OCI-LY3 (cell line): ENCODE results near the gene SIRT6.

ENCODE experiments used
- EZH2phosphoT487 ChIP-seq: fragments of 200-600 bp; shearing (Covaris generic); IDR thresholded peaks from 2 replicates; pipeline ENCODE4 v1.6.1; 2018; ENCODE audit warnings: antibody characterized with exemption, mixed run types, low read depth
- TF ChIP-seq, protein P1 (sequence below): fragments of 200-600, 300-600 bp; sonication (generic); IDR thresholded peaks from 2 replicates; pipeline ENCODE4 v1.5.1; 2014; ENCODE audit warnings: antibody characterized with exemption, low read length, low read depth

DNA sequence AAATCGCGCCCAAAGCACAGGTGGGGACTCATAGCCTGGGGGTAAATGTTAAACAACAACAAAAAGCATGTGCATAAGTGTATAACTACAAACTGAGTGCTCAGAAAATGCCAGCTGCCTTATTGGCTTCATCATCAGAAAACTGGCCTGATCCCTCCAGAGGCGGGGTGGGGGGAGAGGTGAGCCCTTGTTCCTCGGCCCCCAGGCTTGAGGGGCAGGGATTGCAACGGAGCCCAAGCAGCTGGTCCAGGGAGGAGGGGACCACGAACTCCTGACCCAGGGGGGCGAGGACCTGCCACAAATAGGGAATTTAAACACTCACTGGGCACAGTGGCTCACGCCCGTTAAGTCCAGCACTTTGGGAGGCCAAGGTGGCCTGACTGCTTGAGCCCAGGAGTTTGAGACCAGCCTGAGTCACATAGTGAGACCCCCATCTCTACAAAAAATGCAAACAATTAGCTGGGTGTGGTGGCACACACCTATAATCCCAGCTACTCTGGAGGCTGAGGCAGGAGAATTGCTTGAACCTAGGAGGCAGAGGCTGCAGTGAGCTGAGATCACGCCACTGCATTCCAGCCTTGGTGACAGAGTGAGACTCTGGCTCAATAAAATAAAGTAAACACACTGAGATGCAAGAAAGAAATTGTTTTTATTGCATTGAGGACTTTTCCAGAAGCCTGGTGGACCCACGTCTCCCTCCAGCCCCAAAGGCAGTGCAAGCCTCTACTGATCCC lies 8.7 kb downstream of the SIRT6 start:
- TF ChIP-seq, protein P1, sequence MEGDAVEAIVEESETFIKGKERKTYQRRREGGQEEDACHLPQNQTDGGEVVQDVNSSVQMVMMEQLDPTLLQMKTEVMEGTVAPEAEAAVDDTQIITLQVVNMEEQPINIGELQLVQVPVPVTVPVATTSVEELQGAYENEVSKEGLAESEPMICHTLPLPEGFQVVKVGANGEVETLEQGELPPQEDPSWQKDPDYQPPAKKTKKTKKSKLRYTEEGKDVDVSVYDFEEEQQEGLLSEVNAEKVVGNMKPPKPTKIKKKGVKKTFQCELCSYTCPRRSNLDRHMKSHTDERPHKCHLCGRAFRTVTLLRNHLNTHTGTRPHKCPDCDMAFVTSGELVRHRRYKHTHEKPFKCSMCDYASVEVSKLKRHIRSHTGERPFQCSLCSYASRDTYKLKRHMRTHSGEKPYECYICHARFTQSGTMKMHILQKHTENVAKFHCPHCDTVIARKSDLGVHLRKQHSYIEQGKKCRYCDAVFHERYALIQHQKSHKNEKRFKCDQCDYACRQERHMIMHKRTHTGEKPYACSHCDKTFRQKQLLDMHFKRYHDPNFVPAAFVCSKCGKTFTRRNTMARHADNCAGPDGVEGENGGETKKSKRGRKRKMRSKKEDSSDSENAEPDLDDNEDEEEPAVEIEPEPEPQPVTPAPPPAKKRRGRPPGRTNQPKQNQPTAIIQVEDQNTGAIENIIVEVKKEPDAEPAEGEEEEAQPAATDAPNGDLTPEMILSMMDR, result no peak
- no peak for TF ChIP-seq EZH2phosphoT487
